Stimulated activated CD8-positive, alpha-beta memory T cell treated with anti-CD3 and anti-CD28 coated beads, Interleukin-2, amount 100 ng/mL, for 48 hours (primary cell): ENCODE measurements around the gene PTGDR2.

Source experiments
- DNase-seq, 2 donors: peaks; one replicate each; pipeline ENCODE4 v3.0.0-alpha.2; 2020; ENCODE audit warnings: low read depth in 2 of 2

Gene PTGDR2

GRCh38 chr11:60809691-60810090 lies 46.1 kb downstream of the PTGDR2 start:
- no peak for DNase-seq

GRCh38 chr11:60809249-60809648 lies 46.5 kb downstream of the PTGDR2 start:
- DNase-seq = no peak

- DNase-seq = no peak
Measured at GRCh38 chr11:60803273-60803936, 52.3 kb downstream of the PTGDR2 start.

- DNase-seq = no peak
Measured at GRCh38 chr11:60801194-60801593, 54.6 kb downstream of the PTGDR2 start.
